ENCODE data around the gene RNF8.
"Not testable (repeated sequence)": the region's sequence is repeated elsewhere in the genome, so short reads cannot be mapped to it uniquely, and the experiment has no call there.

The RNF8 gene

GRCh38 chr6:37399795-37400490 is 46.2 kb downstream of the RNF8 start:
- DNase-seq (ENCODE audit: low read depth in 2 of 2) = no peak

- DNase-seq (ENCODE audit: low read depth in 2 of 2) = not testable (repeated sequence)
Measured at GRCh38 chr6:37401658-37402057, 47.9 kb downstream of the RNF8 start.

GRCh38 chr6:37406726-37407341 is 53.1 kb downstream of the RNF8 start:
- no peak for DNase-seq (ENCODE audit: low read depth in 2 of 2)

- no peak for DNase-seq (ENCODE audit: low read depth in 2 of 2)
Measured at GRCh38 chr6:37407948-37408347, 54.2 kb downstream of the RNF8 start.

- DNase-seq (ENCODE audit: low read depth in 2 of 2) = no peak
Measured at GRCh38 chr6:37409501-37409900, 55.7 kb downstream of the RNF8 start.

- no peak for DNase-seq (ENCODE audit: low read depth in 2 of 2)
Measured at GRCh38 chr6:37417393-37417792, 63.6 kb downstream of the RNF8 start.

- no peak for DNase-seq (ENCODE audit: low read depth in 2 of 2)
Measured at GRCh38 chr6:37418722-37419121, 64.9 kb downstream of the RNF8 start.

GRCh38 chr6:37426058-37426944 is 72.5 kb downstream of the RNF8 start:
- DNase-seq (ENCODE audit: low read depth in 2 of 2) = no peak

- DNase-seq (ENCODE audit: low read depth in 2 of 2) = no peak
Measured at GRCh38 chr6:37426945-37427510, 73.2 kb downstream of the RNF8 start.

- no peak for DNase-seq (ENCODE audit: low read depth in 2 of 2)
Measured at GRCh38 chr6:37429352-37429750, 75.6 kb downstream of the RNF8 start.

GRCh38 chr6:37432590-37432915 is 78.8 kb downstream of the RNF8 start:
- no peak for DNase-seq (ENCODE audit: low read depth in 2 of 2)

GRCh38 chr6:37432916-37433656 is 79.3 kb downstream of the RNF8 start, which contains the start of gene CMTR1:
Gene CMTR1 (plus strand): TSS chr6:37433221. CDS start chr6:37435630, 2,409 bp downstream.
- DNase-seq (ENCODE audit: low read depth in 2 of 2) = peak; percentile 94 to 96

GRCh38 chr6:37433657-37434271 is 80.0 kb downstream of the RNF8 start:
- peak in 1 of 2 donors; percentile 10 for DNase-seq (ENCODE audit: low read depth in 2 of 2)

GRCh38 chr6:37435373-37435772 is 81.6 kb downstream of the RNF8 start:
- no peak for DNase-seq (ENCODE audit: low read depth in 2 of 2)

GRCh38 chr6:37435816-37436215 is 82.0 kb downstream of the RNF8 start:
- no peak for DNase-seq (ENCODE audit: low read depth in 2 of 2)

GRCh38 chr6:37438930-37439329 is 85.1 kb downstream of the RNF8 start:
- DNase-seq (ENCODE audit: low read depth in 2 of 2) = no peak

- no peak for DNase-seq (ENCODE audit: low read depth in 2 of 2)
Measured at GRCh38 chr6:37441651-37442050, 87.9 kb downstream of the RNF8 start.

GRCh38 chr6:37442416-37443215 is 88.8 kb downstream of the RNF8 start:
- DNase-seq (ENCODE audit: low read depth in 2 of 2) = no peak

GRCh38 chr6:37443216-37443542 is 89.4 kb downstream of the RNF8 start:
- not testable (repeated sequence) for DNase-seq (ENCODE audit: low read depth in 2 of 2)
